HepG2 (cell line): ENCODE results near the gene HDGFL3. TPM values are rescaled to one million over a fixed set of nuclear protein-coding genes. Genes with fewer than 3 reads are reported as not detected.
A peak's percentile ranks its signal among the peaks of the same experiment; 100 is the strongest.

ENCODE experiments used
- ATAC-seq: fragments of 200-7000 bp; cut with Tn5 transposase; 3 replicates; pipeline ENCODE4 v1.9.1; 2020; ENCODE audit warnings: mild to moderate bottlenecking, moderate library complexity
- BruUV-seq: library from RNA; stranded (reverse); fragments of 400-500 nt; replicated peaks from 2 replicates; lab custom pipeline; 2021; lab: Mats Ljungman, UMichigan
- CTCF ChIA-PET: fragments of 300-600 bp; formaldehyde crosslinking; extraction: SDS; loops from one replicate; lab custom pipeline; 2021; ENCODE audit warnings: low total read pairs, inconsistent platforms, low intra/inter-chr PET ratio; lab: Yijun Ruan, JAX
- POLR2A ChIA-PET: fragments of 350-600 bp; sonication (Branson Sonifier 250); formaldehyde crosslinking; loops from one replicate; lab custom pipeline; 2020; ENCODE audit warnings: antibody characterized with exemption, inconsistent platforms; lab: Yijun Ruan, JAX
- DNase-seq: peaks from one replicate; pipeline ENCODE4 v3.0.0-alpha.2; 2015; ENCODE audit warnings: low spot score
- FAIRE-seq: peaks from 3 replicates; lab custom pipeline; 2011; peaks lifted over from hg19 to GRCh38; lab: Jason Lieb, UNC
- H2AFZ ChIP-seq: one replicate; pipeline ENCODE4 v1.6.1; 2011; ENCODE audit warnings: low read length, inconsistent platforms
- H3K27ac ChIP-seq: fragments of 300-600 bp; 3 replicates; pipeline ENCODE4 v1.8.0; 2011; ENCODE audit warnings: mixed run types, mild to moderate bottlenecking, mixed read lengths, low read length, inconsistent platforms; ENCODE audit not compliant: insufficient read depth; ENCODE audit errors: extremely low read length
- H3K27me3 ChIP-seq, 2 experiments: fragments of 200-600 bp in 1 of 2; 2 replicates in 1 of 2; 3 replicates in 1 of 2; pipeline versions ENCODE4 v1.6.0 to v1.8.0; 2011; ENCODE audit warnings: low read length in 2 of 2, mild to moderate bottlenecking in 2 of 2, moderate library complexity in 2 of 2, inconsistent platforms in 1 of 2; ENCODE audit not compliant: insufficient read depth in 2 of 2, control insufficient read depth in 1 of 2
- H3K36me3 ChIP-seq, 2 experiments: fragments of 200-600 bp in 1 of 2; replicated peaks in 1 of 2; 2 replicates in 1 of 2; 3 replicates in 1 of 2; pipeline versions ENCODE4 v1.5.1 to v1.8.0; 2011; ENCODE audit warnings: low read length in 2 of 2, inconsistent platforms in 1 of 2; ENCODE audit not compliant: insufficient read depth in 2 of 2, control insufficient read depth in 1 of 2
- H3K4me1 ChIP-seq: 2 replicates; pipeline ENCODE4 v1.5.1; 2012; ENCODE audit warnings: low read length, inconsistent platforms; ENCODE audit not compliant: insufficient read depth
- H3K4me2 ChIP-seq: 2 replicates; pipeline ENCODE4 v1.6.0; 2011; ENCODE audit warnings: low read depth, low read length, inconsistent platforms
- H3K4me3 ChIP-seq, 3 experiments: fragments of 200-600 bp in 1 of 3; sonication (generic), shearing (Covaris generic) in 1 of 3; replicated peaks in 1 of 3; 2 replicates each; pipeline ENCODE4 v1.5.1; 2011 to 2016; ENCODE audit warnings: low read length in 3 of 3, inconsistent platforms in 2 of 3, low read depth in 2 of 3, mild to moderate bottlenecking in 2 of 3, control low read depth in 1 of 3, mixed read lengths in 1 of 3; ENCODE audit not compliant: insufficient read depth in 1 of 3
- H3K79me2 ChIP-seq: one replicate; pipeline ENCODE4 v1.6.1; 2011; ENCODE audit warnings: low read length, inconsistent platforms; ENCODE audit not compliant: insufficient read depth
- H3K9ac ChIP-seq: 2 replicates; pipeline ENCODE4 v1.6.0; 2011; ENCODE audit warnings: mild to moderate bottlenecking, low read depth, low read length, inconsistent platforms; ENCODE audit not compliant: insufficient read depth
- H3K9me3 ChIP-seq: 2 replicates; pipeline ENCODE4 v1.5.1; 2012; ENCODE audit warnings: mild to moderate bottlenecking, low read length
- H4K20me1 ChIP-seq: 2 replicates; pipeline ENCODE4 v1.6.0; 2011; ENCODE audit warnings: inconsistent platforms, mild to moderate bottlenecking, low read length, moderate library complexity; ENCODE audit not compliant: insufficient read depth
- IKZF1 ChIP-seq: fragments of 450-650 bp; IDR thresholded peaks from 2 replicates; pipeline ENCODE4 v1.7.1; 2016
- LCORL ChIP-seq, 2 experiments: fragments of 450-650 bp in 1 of 2; sonication (generic) in 1 of 2; formaldehyde crosslinking in 1 of 2; IDR thresholded peaks; 2 replicates each; pipeline versions ENCODE4 v1.5.0 to v1.6.1; 2017 to 2020; ENCODE audit warnings: antibody characterized with exemption in 1 of 2, missing genetic modification reagents in 1 of 2
- MYC ChIP-seq: sonication (generic); formaldehyde crosslinking; IDR thresholded peaks from 2 replicates; pipeline ENCODE4 v1.9.0; 2021; ENCODE audit warnings: missing genetic modification reagents, borderline replicate concordance
- PAX8 ChIP-seq: sonication (generic); formaldehyde crosslinking; IDR thresholded peaks from 2 replicates; pipeline ENCODE4 v1.8.0; 2022; ENCODE audit warnings: mild to moderate bottlenecking, missing genetic modification reagents, borderline replicate concordance
- SATB2 ChIP-seq: sonication (generic); formaldehyde crosslinking; IDR thresholded peaks from 2 replicates; pipeline ENCODE4 v1.5.0; 2020; ENCODE audit warnings: missing genetic modification reagents
- ZFX ChIP-seq: sonication (generic); formaldehyde crosslinking; IDR thresholded peaks from 2 replicates; pipeline ENCODE4 v1.4.0; 2020; ENCODE audit warnings: mild to moderate bottlenecking, low read depth, missing genetic modification reagents, moderate library complexity
- ZMYM3 ChIP-seq: sonication (generic); formaldehyde crosslinking; IDR thresholded peaks from 2 replicates; pipeline ENCODE4 v1.5.1; 2020; ENCODE audit warnings: mild to moderate bottlenecking, missing genetic modification reagents
- ZNF180 ChIP-seq: sonication (generic); formaldehyde crosslinking; IDR thresholded peaks from 2 replicates; pipeline ENCODE4 v1.4.0; 2020; ENCODE audit warnings: low read depth, missing genetic modification reagents, borderline replicate concordance
- ZNF720 ChIP-seq: sonication (generic); formaldehyde crosslinking; IDR thresholded peaks from 2 replicates; pipeline ENCODE4 v1.4.0; 2020; ENCODE audit warnings: missing genetic modification reagents
- WGBS: methylation state at CpG from one replicate; pipeline ENCODE4 v1.1.6; 2017; ENCODE audit warnings: low lambda C conversion rate; 5-methylcytosine and 5-hydroxymethylcytosine counted together
- in situ Hi-C: cut with HindIII; loops from 2 replicates; pipeline ENCODE4 v1.10.0; 2017; ENCODE audit warnings: low pct_unique_long_range_greater_than_20kb; ENCODE audit not compliant: extremely low pct_ligation_motif_present
- intact Hi-C: fragments of 100-400 bp; cut with micrococcal nuclease; formaldehyde crosslinking; loops from one replicate; pipeline ENCODE4 v1.10.0; 2022; ENCODE audit not compliant: unreplicated experiment
- polyA plus RNA-seq, 8 experiments: library from polyadenylated mRNA; depleted of rRNA in 3 of 8; stranded (reverse) in 7 of 8; unstranded in 1 of 8; fragments of >200 nt; fragmentation: Illumina TruSeq in 4 of 8; extraction: Trizol in 4 of 8; gene quantifications; 2 replicates each; pipeline versions ENCODE4 v1.2.1 to v1.2.3, GENCODE V29; 2011 to 2016; ENCODE audit warnings: low read depth in 4 of 8, missing spikeins in 1 of 8, mixed read lengths in 1 of 8; ENCODE audit not compliant: insufficient read depth in 1 of 8
- total RNA-seq, 5 experiments: library from RNA; depleted of rRNA; stranded (reverse); fragments of >200 nt; fragmentation: Illumina TruSeq; extraction: Trizol; gene quantifications; 2 replicates each; pipeline ENCODE4 v1.2.3, GENCODE V29; 2016; ENCODE audit warnings: low read depth in 1 of 5
- TF ChIP-seq, protein P1 (sequence below), 2 experiments: fragments of 450-650 bp in 1 of 2; sonication (generic) in 1 of 2; formaldehyde crosslinking; IDR thresholded peaks; 2 replicates each; pipeline versions ENCODE4 v1.5.0 to v1.8.0; 2020 to 2022; ENCODE audit warnings: mild to moderate bottlenecking in 1 of 2, missing genetic modification reagents in 1 of 2

Gene HDGFL3
- total and polyA plus RNA-seq, 2 of the 13 experiments (the other 11 are each of a cell fraction or from before 2014, with no cell fraction given), result 0.07 to 0.09 TPM

DNA sequence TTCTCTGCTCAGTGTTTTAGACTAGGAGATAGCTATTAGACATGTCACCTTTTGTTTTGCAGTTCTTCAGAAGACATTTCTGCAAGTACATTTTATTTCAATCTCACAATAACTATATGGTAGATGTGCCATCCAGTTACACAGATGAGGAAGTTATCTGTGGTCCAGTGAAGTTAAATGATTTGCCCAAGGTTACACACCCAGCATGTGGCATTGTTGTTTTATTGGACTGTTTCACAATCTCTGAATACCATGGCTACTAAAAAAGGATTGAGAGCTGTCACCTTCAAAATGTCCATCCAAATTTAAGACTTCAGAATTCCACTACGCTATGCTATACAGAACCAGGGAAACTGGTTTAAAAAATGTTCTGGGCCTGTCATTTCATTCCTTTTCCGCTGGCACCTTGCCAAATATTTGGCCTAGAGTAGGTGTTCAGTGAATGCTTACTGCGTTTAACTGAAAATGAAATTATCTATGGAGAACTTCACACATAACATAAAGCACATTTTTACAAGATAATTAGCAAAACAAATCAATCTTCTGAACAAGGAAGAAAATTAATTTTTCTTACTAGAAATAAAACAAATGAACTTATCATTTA is 80.0 kb downstream of the HDGFL3 start:
- Histone ChIP-seq H2AFZ (no peak overlapping the region), H3K36me3 (no peaks in the 10 kb centered on the region), H3K4me1 (no peaks in the 10 kb centered on the region), H3K27ac (no peak overlapping the region), H4K20me1 (no peaks in the 10 kb centered on the region), H3K79me2 (no peaks in the 10 kb centered on the region), H3K4me3 (no peak overlapping the region), H3K4me2 (no peak overlapping the region), H3K9me3 (no peaks in the 10 kb centered on the region), H3K27me3 (no peaks in the 10 kb centered on the region; a peak in 2 of 5 replicates), H3K9ac (no peak overlapping the region)
- DNase-seq (no peak), ATAC-seq (no peak), FAIRE-seq (no peak)
- ChIA-PET POLR2A (no interaction called here), CTCF (no interaction called here)
- in situ Hi-C loops, result no loop called here
- WGBS, result 4% methylated on average over 3 of the region's 3 CpGs
- TF ChIP-seq MYC (CRISPR knock-in tag), result no peak
- peak; percentile 73 for TF ChIP-seq LCORL (IDR thresholded peaks at IDR 0.05)
- TF ChIP-seq LCORL (CRISPR knock-in tag; IDR thresholded peaks at IDR 0.05), result no peak
- TF ChIP-seq, protein P1, sequence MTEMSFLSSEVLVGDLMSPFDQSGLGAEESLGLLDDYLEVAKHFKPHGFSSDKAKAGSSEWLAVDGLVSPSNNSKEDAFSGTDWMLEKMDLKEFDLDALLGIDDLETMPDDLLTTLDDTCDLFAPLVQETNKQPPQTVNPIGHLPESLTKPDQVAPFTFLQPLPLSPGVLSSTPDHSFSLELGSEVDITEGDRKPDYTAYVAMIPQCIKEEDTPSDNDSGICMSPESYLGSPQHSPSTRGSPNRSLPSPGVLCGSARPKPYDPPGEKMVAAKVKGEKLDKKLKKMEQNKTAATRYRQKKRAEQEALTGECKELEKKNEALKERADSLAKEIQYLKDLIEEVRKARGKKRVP (CRISPR knock-in tag; IDR thresholded peaks at IDR 0.05), result no peak
- no peak for TF ChIP-seq IKZF1
- intact Hi-C loops, result no loop called here
- no TSS peak for BruUV-seq

DNA sequence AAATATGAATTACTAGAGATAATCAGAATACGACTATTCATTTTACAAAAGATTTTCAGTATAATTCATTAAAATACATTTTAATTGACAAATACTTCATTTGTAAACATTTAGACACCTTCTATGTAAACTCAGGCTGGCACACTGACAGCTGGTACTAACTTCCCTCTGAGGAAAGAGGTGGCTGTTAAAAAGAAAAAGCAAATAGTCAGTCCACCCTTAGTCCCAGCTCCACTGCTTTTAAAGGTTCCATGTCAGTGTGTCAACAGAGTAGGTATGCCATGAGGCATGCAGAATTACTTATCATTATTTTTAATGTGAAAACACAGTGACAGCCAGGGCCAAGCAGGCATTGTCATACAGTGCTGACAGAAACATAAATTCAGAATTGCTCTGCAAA is 84.1 kb downstream of the HDGFL3 start:
- no peak overlapping the region for H2AFZ ChIP-seq
- H3K27me3 ChIP-seq, result peaks cover 0 to 17% of the 10 kb centered on the region in 2 experiments; a peak in 3 of 5 replicates
- H3K4me2 ChIP-seq, result no peak overlapping the region
- no peak overlapping the region for H3K9ac ChIP-seq
- DNase-seq (no peak), FAIRE-seq (no peak), ATAC-seq (no peak)
- intact Hi-C loops, result no loop called here
- in situ Hi-C loops, result no loop called here
- no peak for TF ChIP-seq ZNF180 (CRISPR knock-in tag)
- no peak for TF ChIP-seq MYC (CRISPR knock-in tag)
- no peak for TF ChIP-seq SATB2 (CRISPR knock-in tag)
- TF ChIP-seq ZNF720 (CRISPR knock-in tag), result no peak
- TF ChIP-seq PAX8 (CRISPR knock-in tag), result no peak
- no peak for TF ChIP-seq ZFX (CRISPR knock-in tag)
- TF ChIP-seq ZMYM3 (CRISPR knock-in tag), result no peak
- no peak for TF ChIP-seq IKZF1
- no peaks in the 10 kb centered on the region for H3K79me2 ChIP-seq
- H3K36me3 ChIP-seq, result no peaks in the 10 kb centered on the region
- WGBS, result 0% methylated on average over 1 of the region's 1 CpG
- no peaks in the 10 kb centered on the region for H3K9me3 ChIP-seq
- H3K27ac ChIP-seq, result no peak overlapping the region
- POLR2A ChIA-PET, result no interaction called here
- no TSS peak for BruUV-seq
- H3K4me1 ChIP-seq, result no peaks in the 10 kb centered on the region
- CTCF ChIA-PET, result no interaction called here
- H3K4me3 ChIP-seq, result no peak overlapping the region
- H4K20me1 ChIP-seq, result no peaks in the 10 kb centered on the region
